GM18526 (cell line): Measurements from ENCODE around the gene GRB10.

Source experiments
- POLR2A ChIP-seq: IDR thresholded peaks from 3 replicates; pipeline ENCODE4 v1.6.1; 2011; ENCODE audit not compliant: insufficient read length; ENCODE audit errors: extremely low read depth

Gene GRB10

GRCh38 chr7:50666124-50666496 lies 116.6 kb downstream of the GRB10 start:
- TF ChIP-seq POLR2A: no peak

- no peak for TF ChIP-seq POLR2A
Observed at GRCh38 chr7:50665403-50666123, 117.1 kb downstream of the GRB10 start.

- TF ChIP-seq POLR2A: no peak
Observed at GRCh38 chr7:50664937-50665336, 117.8 kb downstream of the GRB10 start.

- TF ChIP-seq POLR2A: no peak
Observed at GRCh38 chr7:50664461-50664922, 118.2 kb downstream of the GRB10 start.

- no peak for TF ChIP-seq POLR2A
Observed at GRCh38 chr7:50663396-50664102, 119.1 kb downstream of the GRB10 start.

- no peak for TF ChIP-seq POLR2A
Observed at GRCh38 chr7:50662996-50663395, 119.7 kb downstream of the GRB10 start.

- no peak for TF ChIP-seq POLR2A
Observed at GRCh38 chr7:50662041-50662694, 120.5 kb downstream of the GRB10 start.

- TF ChIP-seq POLR2A: no peak
Observed at GRCh38 chr7:50661345-50662040, 121.2 kb downstream of the GRB10 start.

GRCh38 chr7:50660830-50661175 lies 121.9 kb downstream of the GRB10 start:
- no peak for TF ChIP-seq POLR2A

GRCh38 chr7:50660040-50660829 lies 122.5 kb downstream of the GRB10 start:
- no peak for TF ChIP-seq POLR2A

- TF ChIP-seq POLR2A: no peak
Observed at GRCh38 chr7:50659329-50659965, 123.2 kb downstream of the GRB10 start.

GRCh38 chr7:50658696-50659095 lies 124.0 kb downstream of the GRB10 start:
- TF ChIP-seq POLR2A: no peak

- no peak for TF ChIP-seq POLR2A
Observed at GRCh38 chr7:50657912-50658311, 124.8 kb downstream of the GRB10 start.

- no peak for TF ChIP-seq POLR2A
Observed at GRCh38 chr7:50657341-50657873, 125.3 kb downstream of the GRB10 start.
